Measurements from ENCODE around the gene SELENON. TPM values are rescaled to one million over a fixed set of nuclear protein-coding genes. Genes with fewer than 3 reads are reported as not detected.

SELENON gene
- 10 to 100 TPM; 29.6 to 45.1 (median 35.9) TPM for total RNA-seq
- long read RNA-seq, donor 1, full-length matches to known transcripts = 6 of 12 reads
- long read RNA-seq, donor 1, partial matches to known transcripts = 5 of 12 reads
- long read RNA-seq, donor 1, other reads (novel, unspliced or antisense) = 1 of 12 reads
- long read RNA-seq, donor 2 = 0 reads

DNA sequence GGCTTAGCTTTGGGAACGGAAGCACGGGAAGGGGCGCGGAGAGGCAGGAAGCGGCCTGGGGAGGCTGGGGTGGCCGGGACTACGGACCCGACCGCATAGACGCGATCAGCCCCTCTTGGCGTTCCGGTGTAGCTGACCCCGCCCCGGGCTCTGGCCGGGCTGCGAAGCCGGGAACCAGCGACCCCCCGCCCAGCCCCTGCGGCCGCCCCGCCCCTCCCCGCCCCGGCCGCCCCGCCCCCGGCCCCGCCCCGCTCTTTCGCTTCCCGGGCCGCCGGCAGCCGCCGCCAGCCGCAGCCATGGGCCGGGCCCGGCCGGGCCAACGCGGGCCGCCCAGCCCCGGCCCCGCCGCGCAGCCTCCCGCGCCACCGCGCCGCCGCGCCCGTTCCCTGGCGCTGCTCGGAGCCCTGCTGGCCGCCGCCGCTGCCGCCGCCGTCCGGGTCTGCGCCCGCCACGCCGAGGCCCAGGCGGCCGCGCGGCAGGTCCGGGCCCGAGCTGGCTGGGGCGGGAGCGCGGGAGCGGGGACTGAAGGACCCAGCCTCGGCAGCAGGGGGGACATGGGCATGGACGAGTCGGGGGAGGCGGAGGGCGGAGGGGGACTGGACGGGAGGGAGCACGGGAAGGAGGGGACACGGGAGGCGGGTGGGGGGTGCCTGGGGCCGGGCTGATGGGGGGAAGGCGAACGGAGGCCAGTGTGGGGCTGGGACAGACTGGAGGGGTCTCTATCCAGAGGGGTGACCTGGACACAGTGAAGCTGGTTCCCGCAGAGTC is at the start of gene SELENON:
SELENON (plus strand) TSS at position 259 of the 768 bp plus-strand sequence; CDS start at position 297, 38 bp downstream.
- ATAC-seq = peak; percentile 73

GRCh38 chr1:25750923-25751605 is 48.9 kb upstream of the SELENON start:
- TF ChIP-seq, protein P1, sequence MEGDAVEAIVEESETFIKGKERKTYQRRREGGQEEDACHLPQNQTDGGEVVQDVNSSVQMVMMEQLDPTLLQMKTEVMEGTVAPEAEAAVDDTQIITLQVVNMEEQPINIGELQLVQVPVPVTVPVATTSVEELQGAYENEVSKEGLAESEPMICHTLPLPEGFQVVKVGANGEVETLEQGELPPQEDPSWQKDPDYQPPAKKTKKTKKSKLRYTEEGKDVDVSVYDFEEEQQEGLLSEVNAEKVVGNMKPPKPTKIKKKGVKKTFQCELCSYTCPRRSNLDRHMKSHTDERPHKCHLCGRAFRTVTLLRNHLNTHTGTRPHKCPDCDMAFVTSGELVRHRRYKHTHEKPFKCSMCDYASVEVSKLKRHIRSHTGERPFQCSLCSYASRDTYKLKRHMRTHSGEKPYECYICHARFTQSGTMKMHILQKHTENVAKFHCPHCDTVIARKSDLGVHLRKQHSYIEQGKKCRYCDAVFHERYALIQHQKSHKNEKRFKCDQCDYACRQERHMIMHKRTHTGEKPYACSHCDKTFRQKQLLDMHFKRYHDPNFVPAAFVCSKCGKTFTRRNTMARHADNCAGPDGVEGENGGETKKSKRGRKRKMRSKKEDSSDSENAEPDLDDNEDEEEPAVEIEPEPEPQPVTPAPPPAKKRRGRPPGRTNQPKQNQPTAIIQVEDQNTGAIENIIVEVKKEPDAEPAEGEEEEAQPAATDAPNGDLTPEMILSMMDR (IDR thresholded peaks at IDR 0.05) = no peak
- Histone ChIP-seq H3K9me3 (no peaks in the 10 kb centered on the region), H3K4me1 (ENCODE audit: low read depth) (no peaks in the 10 kb centered on the region), H3K36me3 (ENCODE audit: low read depth) (no peaks in the 10 kb centered on the region), H3K4me3 (no peak overlapping the region)
- DNase-seq (no peak), ATAC-seq (no peak)
- intact Hi-C loops (cut with DNase I, micrococcal nuclease) = no loop called here

More for the DNA sequence above, at the start of gene SELENON:
- intact Hi-C loops (cut with DNase I, micrococcal nuclease) = loop anchor here (5.0 to 10.0 kb wide), 2 partner anchors 185 to 193 kb away; partner anchors contain the start of gene MAN1C1 (in 1 of the 2)
- H3K4me3 ChIP-seq = no peak within 1 kb of the TSS
- TF ChIP-seq, protein P1 (IDR thresholded peaks at IDR 0.05) = no peak
- DNase-seq = peak; percentile 56 to 74 (median 66)
- no peaks in the 10 kb centered on the region for H3K9me3 ChIP-seq
- no peaks in the 10 kb centered on the region for H3K36me3 ChIP-seq (ENCODE audit: low read depth)
- no peaks in the 10 kb centered on the region for H3K4me1 ChIP-seq (ENCODE audit: low read depth)

DNA sequence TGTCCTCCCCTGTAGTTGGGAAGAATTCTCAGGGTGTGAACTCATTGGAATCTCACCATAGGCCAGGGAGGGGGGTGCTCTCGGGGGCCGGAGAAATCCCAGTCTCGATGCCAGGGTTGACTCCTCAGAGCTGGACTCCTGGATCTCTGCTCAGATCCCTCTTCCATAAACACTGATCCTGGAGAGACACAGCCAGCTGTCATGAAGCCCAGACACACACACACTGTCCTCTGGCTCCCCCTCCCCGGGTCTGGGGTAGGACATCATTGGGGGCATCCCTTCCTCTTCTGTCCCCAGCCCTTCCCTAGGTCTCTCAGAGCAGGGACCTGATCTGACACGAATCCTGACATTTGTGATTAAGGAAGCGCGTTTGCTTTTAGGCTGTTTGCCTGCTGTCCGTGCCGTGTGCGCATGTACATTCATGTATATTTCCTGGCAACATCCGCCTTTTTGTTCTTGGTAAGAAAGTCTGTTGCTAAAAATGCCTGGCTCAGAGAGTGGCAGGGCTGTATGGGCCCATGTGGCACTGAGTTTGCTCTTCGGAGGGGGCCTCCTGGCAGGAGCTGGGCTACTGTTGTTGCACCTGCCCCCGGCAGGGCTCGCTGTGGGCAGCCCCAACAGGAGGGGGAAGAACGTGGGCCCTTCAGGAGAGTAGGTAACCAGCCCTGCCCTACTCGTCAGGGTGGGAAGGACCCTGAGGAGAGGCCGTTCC is 45.4 kb upstream of the SELENON start:
- TF ChIP-seq, protein P1 (IDR thresholded peaks at IDR 0.05) = no peak
- no peaks in the 10 kb centered on the region for H3K36me3 ChIP-seq (ENCODE audit: low read depth)
- H3K9me3 ChIP-seq = no peaks in the 10 kb centered on the region
- H3K4me1 ChIP-seq (ENCODE audit: low read depth) = no peaks in the 10 kb centered on the region
- no peak overlapping the region for H3K4me3 ChIP-seq
- ATAC-seq (peak; percentile 9), DNase-seq (no peak)
- intact Hi-C loops (cut with DNase I, micrococcal nuclease) = no loop called here

GRCh38 chr1:25755475-25756125 is 44.4 kb upstream of the SELENON start:
- no peaks in the 10 kb centered on the region for H3K36me3 ChIP-seq (ENCODE audit: low read depth)
- intact Hi-C loops (cut with DNase I, micrococcal nuclease) = no loop called here
- DNase-seq (no peak), ATAC-seq (no peak)
- H3K4me3 ChIP-seq = no peak overlapping the region
- H3K4me1 ChIP-seq (ENCODE audit: low read depth) = no peaks in the 10 kb centered on the region
- H3K9me3 ChIP-seq = no peaks in the 10 kb centered on the region
- TF ChIP-seq, protein P1 (IDR thresholded peaks at IDR 0.05) = no peak

- intact Hi-C loops (cut with DNase I, micrococcal nuclease) = no loop called here
- no peak for ATAC-seq
- no peak for DNase-seq
- TF ChIP-seq, protein P1 (IDR thresholded peaks at IDR 0.05) = no peak
- H3K9me3 ChIP-seq = no peaks in the 10 kb centered on the region
- H3K4me3 ChIP-seq = no peak overlapping the region
- no peaks in the 10 kb centered on the region for H3K4me1 ChIP-seq (ENCODE audit: low read depth)
- no peaks in the 10 kb centered on the region for H3K36me3 ChIP-seq (ENCODE audit: low read depth)
Observed at GRCh38 chr1:25756215-25756614, 43.8 kb upstream of the SELENON start.

Measured in mucosa of descending colon (tissue), 3 donors.